Measurements from ENCODE around the gene TFIP11.

GRCh38 chr22:26561756-26562417, 49.6 kb upstream of the TFIP11 start:
- TF ChIP-seq ELK1 (IDR thresholded peaks at IDR 0.05; ENCODE audit: low read depth, low read length), result no peak
- no peak for TF ChIP-seq ZSCAN20 (CRISPR knock-in tag; IDR thresholded peaks at IDR 0.05)
- TF ChIP-seq SMC3 (IDR thresholded peaks at IDR 0.05), result no peak
- no peak for TF ChIP-seq CTCF (IDR thresholded peaks at IDR 0.05)
- no peak for TF ChIP-seq PBX3 (IDR thresholded peaks at IDR 0.05)
- TF ChIP-seq ZNF302 (CRISPR knock-in tag; IDR thresholded peaks at IDR 0.05), result no peak
- no peak for TF ChIP-seq CBX2 (IDR thresholded peaks at IDR 0.05; ENCODE audit: borderline replicate concordance, low read depth)

Data from A549 (cell line).